GM23338 (cell line): ENCODE measurements around the gene ZFP64. TPM values are rescaled to one million over a fixed set of nuclear protein-coding genes. Genes with fewer than 3 reads are reported as not detected.

Experiments used
- ATAC-seq: fragments of 200-7000 bp; cut with Tn5 transposase; 3 replicates; pipeline ENCODE4 v1.9.1; 2020
- DNase-seq: peaks from one replicate; pipeline ENCODE4 v3.0.0-alpha.2; 2015; ENCODE audit warnings: low spot score
- H2AFZ ChIP-seq: fragments of 200-600 bp; sonication (generic); 2 replicates; pipeline ENCODE4 v1.8.0; 2016; ENCODE audit warnings: antibody characterized with exemption, mild to moderate bottlenecking, moderate library complexity
- H3F3A ChIP-seq: fragments of 200-600 bp; sonication (generic); replicated peaks from 2 replicates; pipeline ENCODE4 v1.8.0; 2017; ENCODE audit warnings: antibody characterized with exemption, mixed run types, low read depth
- H3K27ac ChIP-seq: fragments of 200-600 bp; sonication (generic); 2 replicates; pipeline ENCODE4 v1.6.1; 2016; ENCODE audit warnings: low read depth
- H3K27me3 ChIP-seq: fragments of 200-600 bp; sonication (generic); 2 replicates; pipeline ENCODE4 v1.8.0; 2016; ENCODE audit warnings: mild to moderate bottlenecking, mixed run types, moderate library complexity; ENCODE audit not compliant: insufficient read depth
- H3K36me3 ChIP-seq: fragments of 200-600 bp; sonication (generic); 2 replicates; pipeline ENCODE4 v1.8.0; 2016; ENCODE audit warnings: mild to moderate bottlenecking; ENCODE audit not compliant: insufficient read depth
- H3K4me1 ChIP-seq: fragments of 200-600 bp; sonication (generic); 2 replicates; pipeline ENCODE4 v1.8.0; 2016; ENCODE audit warnings: mild to moderate bottlenecking, moderate library complexity; ENCODE audit not compliant: insufficient read depth
- H3K4me2 ChIP-seq: fragments of 200-600 bp; sonication (generic); 2 replicates; pipeline ENCODE4 v1.7.1; 2017; ENCODE audit warnings: mixed run types
- H3K4me3 ChIP-seq: fragments of 200-600 bp; sonication (generic); 2 replicates; pipeline ENCODE4 v1.6.1; 2016; ENCODE audit warnings: mixed run types
- H3K79me2 ChIP-seq: fragments of 200-600 bp; sonication (generic); replicated peaks from 2 replicates; pipeline ENCODE4 v1.8.0; 2017; ENCODE audit warnings: mild to moderate bottlenecking; ENCODE audit not compliant: insufficient read depth
- H3K9me2 ChIP-seq: fragments of 200-600 bp; sonication (generic); 2 replicates; pipeline ENCODE4 v1.8.0; 2017; ENCODE audit not compliant: insufficient read depth
- H4K20me1 ChIP-seq: fragments of 200-600 bp; sonication (generic); replicated peaks from 2 replicates; pipeline ENCODE4 v1.8.0; 2017; ENCODE audit warnings: mild to moderate bottlenecking; ENCODE audit not compliant: insufficient read depth
- H3K27ac Mint-ChIP-seq: 2 replicates; pipeline ENCODE4 v1.8.0; 2020; ENCODE audit warnings: inconsistent platforms, mild to moderate bottlenecking, moderate library complexity, mixed read lengths
- H3K27me3 Mint-ChIP-seq: 3 replicates; pipeline ENCODE4 v1.8.0; 2022; ENCODE audit warnings: low read depth, mild to moderate bottlenecking, moderate library complexity, mixed read lengths, inconsistent platforms; ENCODE audit not compliant: insufficient read depth, poor library complexity
- H3K36me3 Mint-ChIP-seq: 3 replicates; pipeline ENCODE4 v1.8.0; 2021; ENCODE audit warnings: low read depth, mild to moderate bottlenecking, inconsistent platforms, moderate library complexity, mixed read lengths
- H3K4me1 Mint-ChIP-seq: 3 replicates; pipeline ENCODE4 v1.8.0; 2020; ENCODE audit warnings: mild to moderate bottlenecking, inconsistent platforms, mixed read lengths
- H3K4me3 Mint-ChIP-seq: 3 replicates; pipeline ENCODE4 v1.8.0; 2021; ENCODE audit warnings: moderate library complexity, mild to moderate bottlenecking, inconsistent platforms, mixed read lengths
- H3K9me3 Mint-ChIP-seq: 3 replicates; pipeline ENCODE4 v1.8.0; 2020; ENCODE audit warnings: moderate library complexity, mild to moderate bottlenecking, inconsistent platforms, mixed read lengths
- ETS1 ChIP-seq: IDR thresholded peaks from 2 replicates; pipeline ENCODE4 v1.6.1; 2016; ENCODE audit warnings: antibody characterized with exemption
- JUNB ChIP-seq: IDR thresholded peaks from one replicate; pipeline ENCODE4 v1.6.1; 2016; ENCODE audit warnings: antibody characterized with exemption; ENCODE audit not compliant: unreplicated experiment
- STAT1 ChIP-seq: IDR thresholded peaks from one replicate; pipeline ENCODE4 v1.6.1; 2016; ENCODE audit warnings: antibody characterized with exemption; ENCODE audit not compliant: unreplicated experiment
- ZNF114 ChIP-seq: fragments of 250-450 bp; sonication (Bioruptor Pico); IDR thresholded peaks from 2 replicates; pipeline ENCODE4 v1.5.0; 2020; ENCODE audit warnings: mild to moderate bottlenecking, moderate library complexity
- ZNF331 ChIP-seq: fragments of 250-450 bp; sonication (Bioruptor Pico); IDR thresholded peaks from 2 replicates; pipeline ENCODE4 v1.5.0; 2020; ENCODE audit warnings: low read depth, mild to moderate bottlenecking, moderate library complexity
- ZNF462 ChIP-seq: fragments of 250-450 bp; sonication (Bioruptor Pico); IDR thresholded peaks from 2 replicates; pipeline ENCODE4 v1.5.0; 2020; ENCODE audit warnings: mild to moderate bottlenecking, moderate library complexity
- polyA plus RNA-seq: library from polyadenylated mRNA; unstranded; fragments of >200 nt; fragmentation: Nextera tagmentation; extraction: Ambion mirVana; gene quantifications from 2 replicates; pipeline ENCODE4 v1.2.1, GENCODE V29; 2016
- total RNA-seq: library from RNA; depleted of rRNA; stranded (reverse); fragments of >200 nt; shearing (Covaris generic); gene quantifications from 2 replicates; pipeline ENCODE4 v1.2.3, GENCODE V29; 2014

ZFP64 gene
- total and polyA plus RNA-seq, 2 experiments from 2014 or later, result 9.6 to 30.4 TPM

GRCh38 chr20:52167232-52167840, 24.2 kb downstream of the ZFP64 start:
- H3F3A ChIP-seq, result no peaks in the 10 kb centered on the region
- no peak for TF ChIP-seq ZNF114 (CRISPR knock-in tag)
- no peak for TF ChIP-seq ETS1
- TF ChIP-seq ZNF462, result no peak
- Mint-ChIP-seq H3K4me1 (no peaks in the 10 kb centered on the region), H3K27me3 (peaks cover 6% of the 10 kb centered on the region), H3K4me3 (no peak overlapping the region), H3K36me3 (peaks cover 35% of the 10 kb centered on the region), H3K27ac (no peak overlapping the region), H3K9me3 (peaks cover 12% of the 10 kb centered on the region; the same call in 2 of the 3 replicates)
- no peaks in the 10 kb centered on the region for H3K79me2 ChIP-seq
- H3K27me3 ChIP-seq, result no peaks in the 10 kb centered on the region
- H3K4me3 ChIP-seq, result no peak overlapping the region
- no peaks in the 10 kb centered on the region for H4K20me1 ChIP-seq
- H3K9me2 ChIP-seq, result no peaks in the 10 kb centered on the region
- H2AFZ ChIP-seq, result no peak overlapping the region
- H3K27ac ChIP-seq, result no peak overlapping the region
- ATAC-seq (no peak), DNase-seq (no peak)
- no peaks in the 10 kb centered on the region for H3K4me1 ChIP-seq
- no peak overlapping the region for H3K4me2 ChIP-seq
- H3K36me3 ChIP-seq, result no peaks in the 10 kb centered on the region; the same call in 1 of the 2 replicates

- DNase-seq, result no peak
- H3F3A ChIP-seq, result no peaks in the 10 kb centered on the region
- no peak overlapping the region for H2AFZ ChIP-seq
- no peak overlapping the region for H3K4me3 Mint-ChIP-seq
- ATAC-seq, result no peak
- no peaks in the 10 kb centered on the region for H3K27me3 ChIP-seq
- no peak overlapping the region for H3K4me3 ChIP-seq
- H3K27me3 Mint-ChIP-seq, result no peaks in the 10 kb centered on the region
- H3K4me2 ChIP-seq, result no peak overlapping the region
- peaks cover 31% of the 10 kb centered on the region for H3K36me3 Mint-ChIP-seq
- no peaks in the 10 kb centered on the region for H3K4me1 Mint-ChIP-seq
- no peaks in the 10 kb centered on the region for H3K4me1 ChIP-seq
- H3K27ac ChIP-seq, result no peak overlapping the region
- no peaks in the 10 kb centered on the region; the same call in 1 of the 2 replicates for H3K36me3 ChIP-seq
- H4K20me1 ChIP-seq, result no peaks in the 10 kb centered on the region
- no peaks in the 10 kb centered on the region for H3K79me2 ChIP-seq
- H3K9me2 ChIP-seq, result no peaks in the 10 kb centered on the region
- H3K9me3 Mint-ChIP-seq, result peaks cover 12% of the 10 kb centered on the region; the same call in 2 of the 3 replicates
- H3K27ac Mint-ChIP-seq, result no peak overlapping the region
- TF ChIP-seq STAT1 (no peak), ZNF114 (CRISPR knock-in tag) (no peak), JUNB (no peak), ZNF331 (no peak)
Observed at GRCh38 chr20:52166150-52166549, 25.4 kb downstream of the ZFP64 start.
